DOHH2 (cell line): ENCODE results near the gene UGT1A3.

ENCODE experiments used
- H3F3A ChIP-seq: fragments of 200-600 bp; sonication (generic), shearing (Covaris generic); 2 replicates; pipeline ENCODE4 v1.6.0; 2016; ENCODE audit warnings: antibody characterized with exemption, mild to moderate bottlenecking; ENCODE audit not compliant: control insufficient read depth, insufficient read depth
- H3K27ac ChIP-seq: fragments of 200-600 bp; sonication (generic); 2 replicates; pipeline ENCODE4 v1.5.1; 2014; ENCODE audit warnings: low read depth, mild to moderate bottlenecking, low read length, moderate library complexity
- H3K27me3 ChIP-seq: fragments of 200-600 bp; sonication (generic); 2 replicates; pipeline ENCODE4 v1.6.1; 2014; ENCODE audit warnings: mild to moderate bottlenecking, low read length, mixed read lengths; ENCODE audit not compliant: control insufficient read depth
- H3K36me3 ChIP-seq: fragments of 200-600 bp; sonication (generic); 2 replicates; pipeline ENCODE4 v1.6.1; 2014; ENCODE audit warnings: mild to moderate bottlenecking, low read length, moderate library complexity, mixed read lengths; ENCODE audit not compliant: control insufficient read depth
- H3K4me1 ChIP-seq: fragments of 200-600 bp; sonication (generic); 2 replicates; pipeline ENCODE4 v1.6.1; 2014; ENCODE audit warnings: mild to moderate bottlenecking, low read length, mixed read lengths; ENCODE audit not compliant: control insufficient read depth
- H3K4me2 ChIP-seq: fragments of 200-600 bp; sonication (generic); 2 replicates; pipeline ENCODE4 v1.6.0; 2014; ENCODE audit warnings: mild to moderate bottlenecking, low read length, moderate library complexity
- H3K4me3 ChIP-seq: fragments of 200-600 bp; sonication (generic); 2 replicates; pipeline ENCODE4 v1.5.1; 2014; ENCODE audit warnings: mild to moderate bottlenecking, low read length, mixed read lengths
- H3K79me2 ChIP-seq: fragments of 200-600 bp; sonication (generic); 2 replicates; pipeline ENCODE4 v1.6.1; 2014; ENCODE audit warnings: mild to moderate bottlenecking, low read length, mixed read lengths; ENCODE audit not compliant: control insufficient read depth
- H3K9me2 ChIP-seq: fragments of 200-600 bp; sonication (generic); replicated peaks from 2 replicates; pipeline ENCODE4 v1.6.1; 2014; ENCODE audit warnings: mild to moderate bottlenecking, low read length, mixed read lengths; ENCODE audit not compliant: control insufficient read depth
- H3K9me3 ChIP-seq: fragments of 200-600 bp; sonication (generic); 2 replicates; pipeline ENCODE4 v1.6.1; 2014; ENCODE audit warnings: antibody characterized with exemption, low read length, mixed read lengths; ENCODE audit not compliant: control insufficient read depth, insufficient read depth
- H4K20me1 ChIP-seq: fragments of 200-600 bp; sonication (generic); 2 replicates; pipeline ENCODE4 v1.6.0; 2014; ENCODE audit warnings: low read depth, mild to moderate bottlenecking, antibody characterized with exemption, low read length, moderate library complexity; ENCODE audit not compliant: control insufficient read depth, insufficient read depth
- EZH2phosphoT487 ChIP-seq: fragments of 200-600 bp; sonication (generic); IDR thresholded peaks from 2 replicates; pipeline ENCODE4 v1.6.1; 2017; ENCODE audit warnings: borderline replicate concordance, mild to moderate bottlenecking, antibody characterized with exemption, low read length, moderate library complexity, mixed read lengths
- TF ChIP-seq, protein P1 (sequence below): fragments of 200-600 bp; sonication (generic); IDR thresholded peaks from one replicate; pipeline ENCODE4 v1.5.1; 2014; ENCODE audit warnings: antibody characterized with exemption, mild to moderate bottlenecking, low read depth, low read length; ENCODE audit not compliant: poor library complexity, severe bottlenecking

UGT1A3 gene

DNA sequence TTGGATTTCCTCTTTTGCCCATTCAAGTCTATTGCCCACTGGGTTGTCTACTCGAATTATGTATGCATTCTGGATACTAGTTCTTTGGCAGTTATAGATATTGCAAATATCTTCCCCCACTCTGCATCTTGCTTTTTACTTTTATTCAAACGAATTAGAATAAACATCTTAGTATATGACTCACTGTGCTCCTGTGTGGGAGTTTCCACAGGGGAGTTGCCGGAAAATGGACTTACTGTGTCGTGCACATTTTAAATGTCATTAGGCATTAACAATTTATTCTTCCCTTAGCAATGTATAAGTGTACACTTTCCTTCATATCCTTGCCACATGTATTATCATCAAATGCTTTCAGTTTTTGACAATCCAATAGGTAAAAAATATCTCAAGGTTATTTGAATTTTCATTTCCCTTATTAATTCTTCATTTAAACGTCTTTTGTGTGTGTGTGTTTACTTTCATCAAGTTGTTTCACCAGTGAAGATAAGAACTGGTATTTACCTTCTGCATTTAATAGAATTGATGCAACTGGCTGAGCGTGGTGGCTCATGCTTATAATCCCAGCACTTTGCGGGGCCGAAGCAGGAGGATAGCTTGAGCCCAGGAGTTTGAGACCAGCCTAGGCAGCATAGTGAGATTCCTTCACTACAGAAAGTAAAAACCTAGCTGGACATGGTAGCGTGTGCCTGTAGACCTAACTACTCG is 20.8 kb upstream of the UGT1A3 start:
- no peak overlapping the region for H3K27ac ChIP-seq
- no peaks in the 10 kb centered on the region for H3F3A ChIP-seq
- TF ChIP-seq, protein P1, sequence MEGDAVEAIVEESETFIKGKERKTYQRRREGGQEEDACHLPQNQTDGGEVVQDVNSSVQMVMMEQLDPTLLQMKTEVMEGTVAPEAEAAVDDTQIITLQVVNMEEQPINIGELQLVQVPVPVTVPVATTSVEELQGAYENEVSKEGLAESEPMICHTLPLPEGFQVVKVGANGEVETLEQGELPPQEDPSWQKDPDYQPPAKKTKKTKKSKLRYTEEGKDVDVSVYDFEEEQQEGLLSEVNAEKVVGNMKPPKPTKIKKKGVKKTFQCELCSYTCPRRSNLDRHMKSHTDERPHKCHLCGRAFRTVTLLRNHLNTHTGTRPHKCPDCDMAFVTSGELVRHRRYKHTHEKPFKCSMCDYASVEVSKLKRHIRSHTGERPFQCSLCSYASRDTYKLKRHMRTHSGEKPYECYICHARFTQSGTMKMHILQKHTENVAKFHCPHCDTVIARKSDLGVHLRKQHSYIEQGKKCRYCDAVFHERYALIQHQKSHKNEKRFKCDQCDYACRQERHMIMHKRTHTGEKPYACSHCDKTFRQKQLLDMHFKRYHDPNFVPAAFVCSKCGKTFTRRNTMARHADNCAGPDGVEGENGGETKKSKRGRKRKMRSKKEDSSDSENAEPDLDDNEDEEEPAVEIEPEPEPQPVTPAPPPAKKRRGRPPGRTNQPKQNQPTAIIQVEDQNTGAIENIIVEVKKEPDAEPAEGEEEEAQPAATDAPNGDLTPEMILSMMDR, result no peak
- TF ChIP-seq EZH2phosphoT487, result no peak

GRCh38 chr2:233708942-233709341 is 19.9 kb upstream of the UGT1A3 start:
- Histone ChIP-seq H4K20me1 (no peaks in the 10 kb centered on the region), H3K79me2 (no peaks in the 10 kb centered on the region), H3K36me3 (no peaks in the 10 kb centered on the region), H3K27me3 (0 out of 2 replicates have a peak, but pooled peaks cover 3% of the 10 kb centered on the region), H3F3A (no peaks in the 10 kb centered on the region), H3K9me2 (no peaks in the 10 kb centered on the region), H3K9me3 (no peaks in the 10 kb centered on the region), H3K27ac (no peak overlapping the region), H3K4me1 (no peaks in the 10 kb centered on the region), H3K4me2 (no peak overlapping the region), H3K4me3 (no peak overlapping the region)
- TF ChIP-seq, protein P1, result no peak
- no peak for TF ChIP-seq EZH2phosphoT487

More for the DNA sequence above, 20.8 kb upstream of the UGT1A3 start:
- Histone ChIP-seq H4K20me1 (no peaks in the 10 kb centered on the region), H3K79me2 (no peaks in the 10 kb centered on the region), H3K4me3 (no peak overlapping the region), H3K4me1 (no peaks in the 10 kb centered on the region), H3K9me2 (no peaks in the 10 kb centered on the region), H3K4me2 (no peak overlapping the region), H3K9me3 (no peaks in the 10 kb centered on the region), H3K36me3 (no peaks in the 10 kb centered on the region), H3K27me3 (0 out of 2 replicates have a peak, but pooled peaks cover 3% of the 10 kb centered on the region)

DNA sequence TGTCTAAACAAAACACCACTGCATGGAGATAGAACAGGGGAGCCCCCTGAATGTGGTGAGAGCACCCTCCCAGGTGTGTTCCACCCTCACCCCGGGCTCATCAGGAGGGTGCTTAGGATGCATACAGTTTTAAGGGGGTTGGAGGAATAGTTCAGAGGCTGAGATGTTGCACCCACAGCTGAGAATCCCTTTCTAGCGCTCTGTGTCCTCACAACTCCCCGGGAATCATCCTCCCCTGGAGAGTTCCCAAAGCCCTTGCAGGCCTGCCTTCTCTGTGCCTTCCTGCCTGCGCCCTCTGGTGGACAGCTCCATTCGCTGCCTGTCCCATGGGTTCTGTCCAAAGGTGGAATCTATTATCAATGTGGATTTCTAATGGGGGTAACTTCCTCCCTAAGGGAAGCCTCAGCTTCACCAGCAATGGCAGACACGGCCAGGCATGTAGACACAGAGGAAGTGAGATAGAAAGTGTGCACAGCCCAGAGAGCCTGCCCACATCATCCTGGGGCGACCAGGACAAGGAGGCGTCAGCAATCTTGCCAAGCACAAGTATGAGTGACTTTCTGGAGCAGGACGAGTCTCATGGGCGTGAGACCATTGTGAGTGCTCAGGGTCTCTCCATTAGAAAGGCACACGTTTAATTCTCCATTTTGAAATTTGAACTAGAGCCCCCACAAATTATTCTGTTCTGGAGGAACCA is 17.4 kb upstream of the UGT1A3 start:
- no peak overlapping the region for H3K4me3 ChIP-seq
- no peak overlapping the region for H3K27ac ChIP-seq
- TF ChIP-seq, protein P1, result peak; percentile 94
- no peak for TF ChIP-seq EZH2phosphoT487

More for the DNA sequence above, 17.4 kb upstream of the UGT1A3 start:
- Histone ChIP-seq H3K4me1 (no peaks in the 10 kb centered on the region), H3F3A (no peaks in the 10 kb centered on the region), H3K79me2 (no peaks in the 10 kb centered on the region), H3K9me3 (no peaks in the 10 kb centered on the region), H4K20me1 (no peaks in the 10 kb centered on the region), H3K4me2 (no peak overlapping the region), H3K27me3 (peaks cover 7% of the 10 kb centered on the region; the same call in 1 of the 2 replicates), H3K36me3 (no peaks in the 10 kb centered on the region), H3K9me2 (no peaks in the 10 kb centered on the region)
